ENCODE data around the gene ATAT1. TPM values are rescaled to one million over a fixed set of nuclear protein-coding genes. Genes with fewer than 3 reads are reported as not detected.

Gene ATAT1
- total and polyA plus RNA-seq, 9 of the 15 experiments (the other 6 are each of a cell fraction or from before 2014, with no cell fraction given) = 0.65 to 5.8 (median 1.6) TPM

GRCh38 chr6:30641048-30641447, 14.4 kb downstream of the ATAT1 start:
- CTCF ChIA-PET (ENCODE audit: low intra/inter-chr PET ratio) = no interaction called here
- ATAC-seq (no peak), FAIRE-seq (no peak), DNase-seq (ENCODE audit: extremely low read depth in 1 of 4, low spot score in 3 of 4) (no peak)
- 24% methylated on average over 1 of the region's 1 CpG for WGBS (ENCODE audit: insufficient coverage, low coverage, missing lambda C conversion rate)
- H3K79me2 ChIP-seq (ENCODE audit: control insufficient read depth, insufficient read depth, low read length) = peaks cover 7% of the 10 kb centered on the region; the same call in 2 of the 3 replicates
- TF ChIP-seq CREB1 (IDR thresholded peaks at IDR 0.05) = no peak
- TF ChIP-seq CREB1 (CRISPR knock-in tag; IDR thresholded peaks at IDR 0.05) = no peak
- no peaks in the 10 kb centered on the region for H4K20me1 ChIP-seq (replicated peaks; ENCODE audit: control insufficient read depth, insufficient read depth, low read length)
- H2AFZ ChIP-seq (ENCODE audit: low read depth, low read length) = no peak overlapping the region
- no peak overlapping the region for H3K27ac ChIP-seq (ENCODE audit: extremely low read depth, low read depth, low read length)
- no TSS peak for BruUV-seq (replicated peaks)
- in situ Hi-C loops (cut with MboI) (no loop called here), intact Hi-C loops (cut with micrococcal nuclease) (no loop called here)
- H3K4me1 ChIP-seq (replicated peaks in 1 of 2; ENCODE audit: control insufficient read depth in 2 of 2, insufficient read depth in 2 of 2, low read length in 2 of 2) = peaks cover 8% of the 10 kb centered on the region in 2 experiments
- POLR2A ChIA-PET = interaction anchor here (0.5 to 2.2 kb wide), 6 partner anchors 9 to 82 kb away, joined by 3 to 8 read pairs (median 6); no protein-coding TSS in a partner anchor
- H3K9me1 ChIP-seq (ENCODE audit: control insufficient read depth, insufficient read depth, low read length) = no peaks in the 10 kb centered on the region
- H3K4me3 ChIP-seq = no peak overlapping the region
- no peaks in the 10 kb centered on the region for H3K27me3 ChIP-seq (ENCODE audit: control insufficient read depth in 2 of 2, insufficient read depth in 2 of 2, low read length in 2 of 2)
- H3K4me2 ChIP-seq (ENCODE audit: insufficient read depth, low read length) = no peak overlapping the region
- no peaks in the 10 kb centered on the region; the same call in 1 of the 2 replicates for H3K9me3 ChIP-seq (replicated peaks; ENCODE audit: control insufficient read depth, insufficient read depth, low read depth, low read length)
- H3K9ac ChIP-seq (ENCODE audit: insufficient read depth in 1 of 2, low read depth in 2 of 2, low read length in 2 of 2) = no peak overlapping the region; a peak in 1 of 4 replicates
- H3K36me3 ChIP-seq (ENCODE audit: control insufficient read depth, insufficient read depth, low read length) = peaks cover 20% of the 10 kb centered on the region

- DNase-seq (ENCODE audit: extremely low read depth in 1 of 4, low spot score in 3 of 4) = no peak
- ChIA-PET CTCF (ENCODE audit: low intra/inter-chr PET ratio) (no interaction called here), POLR2A (interaction anchor here (0.7 to 3.9 kb wide), 5 partner anchors 9 to 81 kb away, joined by 3 to 46 read pairs (median 3); no protein-coding TSS in a partner anchor)
- H4K20me1 ChIP-seq (replicated peaks; ENCODE audit: control insufficient read depth, insufficient read depth, low read length) = no peaks in the 10 kb centered on the region
- peak overlapping the region in 1 of 2 experiments; percentile 7; a peak in 1 of 4 replicates for H3K9ac ChIP-seq (ENCODE audit: insufficient read depth in 1 of 2, low read depth in 2 of 2, low read length in 2 of 2)
- no TSS peak for BruUV-seq (replicated peaks)
- H3K79me2 ChIP-seq (ENCODE audit: control insufficient read depth, insufficient read depth, low read length) = peaks cover 32% of the 10 kb centered on the region
- no peak overlapping the region for H3K27ac ChIP-seq (ENCODE audit: extremely low read depth, low read depth, low read length)
- in situ Hi-C loops (cut with MboI) = no loop called here
- H3K27me3 ChIP-seq (ENCODE audit: control insufficient read depth in 2 of 2, insufficient read depth in 2 of 2, low read length in 2 of 2) = no peaks in the 10 kb centered on the region
- intact Hi-C loops (cut with micrococcal nuclease) = no loop called here
- peaks cover 15 to 29% of the 10 kb centered on the region in 2 experiments for H3K4me1 ChIP-seq (replicated peaks in 1 of 2; ENCODE audit: control insufficient read depth in 2 of 2, insufficient read depth in 2 of 2, low read length in 2 of 2)
- no peak overlapping the region for H3K4me2 ChIP-seq (ENCODE audit: insufficient read depth, low read length)
- ATAC-seq = no peak
- FAIRE-seq = no peak
- WGBS (ENCODE audit: insufficient coverage, low coverage, missing lambda C conversion rate) = 94% methylated on average over 2 of the region's 2 CpGs
- H3K9me3 ChIP-seq (replicated peaks; ENCODE audit: control insufficient read depth, insufficient read depth, low read depth, low read length) = no peaks in the 10 kb centered on the region; the same call in 1 of the 2 replicates
- no peaks in the 10 kb centered on the region for H3K9me1 ChIP-seq (ENCODE audit: control insufficient read depth, insufficient read depth, low read length)
- H3K4me3 ChIP-seq = no peak overlapping the region
- no peak overlapping the region for H2AFZ ChIP-seq (ENCODE audit: low read depth, low read length)
- H3K36me3 ChIP-seq (ENCODE audit: control insufficient read depth, insufficient read depth, low read length) = peaks cover 21% of the 10 kb centered on the region
- TF ChIP-seq ZNF507 (tag; conservative IDR thresholded peaks at IDR 0.05) = no peak
- TF ChIP-seq CBX1 (IDR thresholded peaks at IDR 0.05; ENCODE audit: low read depth) = no peak
- no peak for TF ChIP-seq SNRNP70 (optimal IDR thresholded peaks at IDR 0.05; ENCODE audit: low read depth, low read length)
- TF ChIP-seq ERF (CRISPR knock-in tag; IDR thresholded peaks at IDR 0.05) = no peak
- TF ChIP-seq ZNF512 (tag; IDR thresholded peaks at IDR 0.05) = no peak
- TF ChIP-seq ZNF384 (IDR thresholded peaks at IDR 0.05; ENCODE audit: low read depth, low read length) = no peak
- no peak for TF ChIP-seq CEBPB (tag; IDR thresholded peaks at IDR 0.05)
- no peak for TF ChIP-seq PCBP1 (IDR thresholded peaks at IDR 0.05; ENCODE audit: low read depth, low read length, poor library complexity, severe bottlenecking)
- no peak for TF ChIP-seq GATAD2A (IDR thresholded peaks at IDR 0.05)
- no peak for TF ChIP-seq ZNF174 (CRISPR knock-in tag; IDR thresholded peaks at IDR 0.05)
- no peak for TF ChIP-seq GTF3C2 (IDR thresholded peaks at IDR 0.05; ENCODE audit: borderline replicate concordance, extremely low read depth, insufficient read length)
Observed at GRCh38 chr6:30643656-30644055, 17.0 kb downstream of the ATAT1 start.

Measured in K562 (cell line).